Stimulated activated naive CD8-positive, alpha-beta T cell treated with anti-CD3 and anti-CD28 coated beads, Interleukin-15, amount 100 ng/mL, for 72 hours (primary cell): ENCODE data around the gene CDK5RAP3.
A peak's percentile ranks its signal among the peaks of the same experiment; 100 is the strongest.
"Not testable (repeated sequence)": the region's sequence is repeated elsewhere in the genome, so short reads cannot be mapped to it uniquely, and the experiment has no call there.

Experiments
- ATAC-seq: fragments of 150-1000 bp; cut with Tn5 transposase; 2 replicates; pipeline ENCODE4 v1.10.0; 2021; ENCODE audit warnings: mild to moderate bottlenecking, moderate library complexity
- DNase-seq, 2 donors: peaks; one replicate each; pipeline ENCODE4 v3.0.0; 2021 to 2022
- H3K27ac Mint-ChIP-seq, 2 donors: one replicate each; pipeline ENCODE4 v1.8.0; 2022; ENCODE audit warnings: mild to moderate bottlenecking in 2 of 2, mixed read lengths in 2 of 2, moderate library complexity in 2 of 2
- H3K27me3 Mint-ChIP-seq: one replicate; pipeline ENCODE4 v1.8.0; 2022; ENCODE audit warnings: mixed read lengths
- H3K4me1 Mint-ChIP-seq: one replicate; pipeline ENCODE4 v1.8.0; 2022; ENCODE audit warnings: mild to moderate bottlenecking, mixed read lengths
- H3K4me3 Mint-ChIP-seq, 2 donors: one replicate each; pipeline ENCODE4 v1.8.0; 2022; ENCODE audit warnings: mild to moderate bottlenecking in 2 of 2, mixed read lengths in 2 of 2, moderate library complexity in 1 of 2
- H3K9me3 Mint-ChIP-seq, 2 donors: one replicate each; pipeline ENCODE4 v1.8.0; 2022; ENCODE audit warnings: mixed read lengths in 2 of 2

CDK5RAP3 gene

GRCh38 chr17:47998044-47998443 is 27.1 kb downstream of the CDK5RAP3 start:
- ATAC-seq (no peak), DNase-seq (no peak)
- Mint-ChIP-seq H3K4me3 (no peak overlapping the region), H3K27me3 (peaks cover 5% of the 10 kb centered on the region), H3K9me3 (no peaks in the 10 kb centered on the region), H3K4me1 (peaks cover 11% of the 10 kb centered on the region), H3K27ac (no peak overlapping the region)

GRCh38 chr17:47999582-47999981 is 28.7 kb downstream of the CDK5RAP3 start:
- peak; percentile 66 for ATAC-seq
- no peaks in the 10 kb centered on the region for H3K9me3 Mint-ChIP-seq

DNA sequence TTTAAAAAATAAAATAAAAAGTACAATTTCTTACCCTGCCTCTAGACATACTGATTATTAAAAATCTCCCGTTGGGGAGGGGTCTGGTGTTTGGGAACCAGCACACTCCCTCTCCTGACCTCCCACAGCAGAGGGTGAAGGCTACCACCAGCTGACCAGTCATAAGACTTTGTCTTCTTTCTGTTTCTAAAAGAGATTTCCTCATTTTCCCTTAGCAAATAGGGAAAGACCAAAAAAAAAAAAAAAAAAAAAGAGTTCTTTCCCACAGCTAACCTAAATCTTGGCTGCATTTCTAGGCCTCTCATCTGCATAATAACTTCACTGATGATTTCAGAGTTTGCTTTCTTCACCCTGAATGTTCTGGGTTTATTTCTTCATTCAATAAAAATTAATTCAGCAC is 30.3 kb downstream of the CDK5RAP3 start:
- DNase-seq (no peak), ATAC-seq (no peak)
- Mint-ChIP-seq H3K27me3 (peaks cover 16% of the 10 kb centered on the region), H3K9me3 (no peaks in the 10 kb centered on the region), H3K27ac (no peak overlapping the region), H3K4me1 (peaks cover 19% of the 10 kb centered on the region), H3K4me3 (no peak overlapping the region)

More at GRCh38 chr17:47999582-47999981, 28.7 kb downstream of the CDK5RAP3 start:
- DNase-seq, result no peak
- Mint-ChIP-seq H3K4me1 (peaks cover 19% of the 10 kb centered on the region), H3K27ac (no peak overlapping the region), H3K4me3 (no peak overlapping the region), H3K27me3 (peaks cover 12% of the 10 kb centered on the region)

GRCh38 chr17:48001657-48002056 is 30.7 kb downstream of the CDK5RAP3 start:
- not testable (repeated sequence) for ATAC-seq, H3K27ac Mint-ChIP-seq, H3K4me3 Mint-ChIP-seq, H3K9me3 Mint-ChIP-seq, DNase-seq
- H3K27me3 Mint-ChIP-seq, result peaks cover 16% of the 10 kb centered on the region
- H3K4me1 Mint-ChIP-seq, result peaks cover 19% of the 10 kb centered on the region

DNA sequence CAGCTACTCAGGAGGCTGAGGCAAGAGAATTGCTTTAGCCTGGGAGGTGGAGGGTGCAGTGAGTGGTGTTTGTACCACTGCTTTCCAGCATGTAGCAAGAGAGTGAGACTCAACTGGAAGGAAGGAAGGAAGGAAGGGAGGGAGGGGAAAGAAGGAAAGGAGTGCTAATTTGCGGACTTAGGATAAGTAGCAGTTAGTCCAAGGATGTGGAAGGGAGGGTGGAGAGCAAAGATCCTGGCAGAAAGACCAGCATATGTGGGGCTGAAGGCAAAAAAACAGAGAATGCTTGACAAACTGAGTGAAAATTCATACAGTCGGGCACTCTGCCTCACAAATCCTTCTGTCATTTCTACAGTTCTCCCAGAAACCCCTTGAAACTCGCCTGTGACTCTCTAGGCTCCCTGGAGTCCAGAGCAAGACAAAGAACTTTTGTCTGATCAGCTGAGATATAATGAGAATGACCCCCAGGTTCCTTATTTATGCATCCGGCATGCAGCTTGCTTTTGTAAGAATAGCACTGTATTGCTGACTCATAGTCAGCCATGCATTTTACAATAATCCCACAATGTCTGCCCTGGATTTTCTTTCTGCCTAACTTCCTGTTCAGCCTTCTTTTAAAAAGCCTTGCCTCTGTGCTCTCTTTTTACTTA is 31.5 kb downstream of the CDK5RAP3 start:
- Mint-ChIP-seq H3K4me1 (peaks cover 19% of the 10 kb centered on the region), H3K27ac (peak overlapping the region in 1 of 2 donors; percentile 24), H3K4me3 (no peak overlapping the region), H3K27me3 (peaks cover 23% of the 10 kb centered on the region), H3K9me3 (no peaks in the 10 kb centered on the region)
- ATAC-seq (no peak), DNase-seq (no peak)

DNA sequence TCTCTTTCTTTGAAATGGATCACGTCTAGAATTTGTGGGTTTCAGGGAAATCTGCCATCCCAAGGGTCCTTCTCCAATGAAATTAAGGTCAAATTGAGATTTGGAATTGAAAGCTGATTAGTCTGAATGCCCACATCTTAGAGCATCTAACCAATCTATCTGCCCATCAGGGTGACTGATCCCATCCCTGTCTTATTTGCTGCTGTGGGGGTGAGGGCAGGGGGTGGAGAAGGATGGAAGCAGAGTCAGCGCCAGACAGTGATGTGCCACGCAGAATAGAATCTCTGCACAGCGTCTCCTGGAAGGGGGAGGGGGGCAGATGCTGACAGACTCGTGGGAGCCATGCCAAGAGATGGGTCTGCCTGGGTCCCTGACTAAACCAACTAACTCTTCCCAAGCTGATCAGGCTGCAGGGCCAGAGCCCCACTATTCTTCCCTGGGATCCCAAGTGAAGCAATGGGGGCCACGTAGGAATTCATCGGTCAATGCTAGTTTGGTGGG is 32.1 kb downstream of the CDK5RAP3 start:
- Mint-ChIP-seq H3K4me3 (no peak overlapping the region), H3K9me3 (no peaks in the 10 kb centered on the region), H3K27me3 (peaks cover 23% of the 10 kb centered on the region), H3K27ac (no peak overlapping the region), H3K4me1 (peaks cover 19% of the 10 kb centered on the region)
- DNase-seq (no peak), ATAC-seq (no peak)

DNA sequence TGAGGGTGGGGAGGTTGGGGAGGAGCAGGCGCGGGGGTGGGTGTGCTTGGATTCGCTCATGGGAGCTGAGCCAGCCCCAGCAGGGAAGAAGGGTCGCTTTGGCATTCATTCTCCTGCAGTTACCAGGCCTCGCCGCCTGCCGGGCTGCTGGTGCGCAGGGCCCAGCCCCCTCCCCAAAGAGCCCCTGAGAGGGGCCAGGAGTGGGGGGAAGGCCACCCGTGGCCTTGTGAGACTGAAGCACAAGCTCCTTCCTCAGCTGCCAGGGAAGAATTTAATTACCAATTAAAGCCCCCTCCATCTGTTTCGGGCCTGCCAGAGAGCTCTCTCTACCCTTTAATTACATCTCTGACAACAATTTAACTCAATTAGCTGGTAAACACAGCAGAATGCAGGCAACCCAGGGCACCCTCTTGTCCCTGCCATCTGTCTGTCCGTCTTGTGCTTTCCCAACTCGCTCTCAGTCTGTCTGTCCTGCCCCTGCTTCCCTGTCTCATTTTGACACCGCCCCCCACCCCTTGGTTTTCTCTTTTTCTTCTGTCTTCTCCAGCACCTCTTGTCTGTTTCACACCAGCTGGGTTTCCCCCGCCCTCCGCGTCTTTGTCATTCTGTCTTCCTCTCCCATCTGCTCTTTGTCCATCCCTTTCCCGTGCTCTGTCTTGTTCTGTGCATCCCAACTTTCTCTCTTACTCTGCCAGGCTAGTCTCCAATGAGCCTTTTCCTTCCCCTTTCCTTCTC is 32.7 kb downstream of the CDK5RAP3 start:
- peaks cover 23% of the 10 kb centered on the region for H3K27me3 Mint-ChIP-seq
- DNase-seq, result no peak

GRCh38 chr17:48004983-48005382 is 34.1 kb downstream of the CDK5RAP3 start:
- H3K9me3 Mint-ChIP-seq, result no peaks in the 10 kb centered on the region
- ATAC-seq, result no peak
- H3K4me3 Mint-ChIP-seq, result no peak overlapping the region
- peaks cover 30% of the 10 kb centered on the region for H3K27me3 Mint-ChIP-seq
- peaks cover 15% of the 10 kb centered on the region for H3K4me1 Mint-ChIP-seq
- no peak overlapping the region for H3K27ac Mint-ChIP-seq
- no peak for DNase-seq

More for the DNA sequence above, 32.7 kb downstream of the CDK5RAP3 start:
- peaks cover 19% of the 10 kb centered on the region for H3K4me1 Mint-ChIP-seq
- no peak overlapping the region for H3K4me3 Mint-ChIP-seq
- H3K27ac Mint-ChIP-seq, result no peak overlapping the region
- no peaks in the 10 kb centered on the region for H3K9me3 Mint-ChIP-seq
- ATAC-seq, result no peak

GRCh38 chr17:48006936-48007709 is 36.2 kb downstream of the CDK5RAP3 start:
- Mint-ChIP-seq H3K27ac (no peak overlapping the region), H3K4me3 (no peak overlapping the region), H3K4me1 (peaks cover 26% of the 10 kb centered on the region), H3K27me3 (peaks cover 45% of the 10 kb centered on the region), H3K9me3 (no peaks in the 10 kb centered on the region)
- ATAC-seq, result no peak
- DNase-seq, result no peak

GRCh38 chr17:48010193-48010592 is 39.3 kb downstream of the CDK5RAP3 start:
- ATAC-seq (no peak), DNase-seq (no peak)
- peaks cover 56% of the 10 kb centered on the region for H3K27me3 Mint-ChIP-seq
- no peak overlapping the region for H3K27ac Mint-ChIP-seq
- no peak overlapping the region for H3K4me3 Mint-ChIP-seq
- peaks cover 20% of the 10 kb centered on the region for H3K4me1 Mint-ChIP-seq
- H3K9me3 Mint-ChIP-seq, result no peaks in the 10 kb centered on the region

DNA sequence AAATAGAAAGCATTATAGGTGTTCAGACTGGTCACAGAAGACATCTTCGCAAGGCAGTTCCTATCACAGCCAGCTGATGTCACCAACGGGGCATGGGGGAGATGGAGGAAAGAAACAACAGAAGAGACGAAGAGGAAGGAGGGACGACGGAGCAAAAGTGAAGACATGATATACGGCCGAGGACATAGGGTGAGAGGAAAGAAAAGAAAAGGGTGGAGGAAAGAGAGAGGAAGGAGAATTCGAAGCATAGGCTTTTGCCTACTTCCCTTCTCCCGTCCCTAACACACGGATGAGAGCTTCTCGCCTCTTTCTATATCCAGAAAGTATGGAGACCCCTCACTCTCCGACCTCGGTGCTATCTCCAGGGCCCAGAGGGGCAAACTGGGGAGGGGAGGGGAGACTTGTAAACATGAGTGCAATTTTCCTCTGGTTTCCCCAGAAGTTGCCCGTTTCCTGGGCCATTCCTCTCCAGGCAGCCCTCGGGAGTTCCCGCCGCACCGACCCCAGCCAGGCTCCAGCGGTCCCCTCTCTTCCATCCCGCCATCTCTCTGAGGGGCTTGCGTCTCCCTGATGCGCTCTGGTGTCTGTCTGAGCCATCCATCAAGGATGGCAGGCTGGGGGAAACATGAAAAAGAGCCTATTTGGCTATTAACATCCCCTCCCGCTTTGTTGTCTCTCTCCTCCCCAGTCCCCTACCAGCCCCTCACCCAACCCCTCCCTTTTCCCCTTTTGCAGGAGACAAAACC is 40.7 kb downstream of the CDK5RAP3 start:
- Mint-ChIP-seq H3K9me3 (no peaks in the 10 kb centered on the region), H3K27me3 (peaks cover 56% of the 10 kb centered on the region), H3K27ac (peak overlapping the region in 1 of 2 donors; percentile 32), H3K4me3 (peak overlapping the region; percentile 73 to 84), H3K4me1 (peaks cover 23% of the 10 kb centered on the region)
- DNase-seq (peak; percentile 41 to 43), ATAC-seq (peak; percentile 83)

GRCh38 chr17:48012151-48012520 is 41.2 kb downstream of the CDK5RAP3 start:
- H3K4me3 Mint-ChIP-seq, result peak overlapping the region; percentile 73 to 84
- peak; percentile 62 to 64 for DNase-seq
- H3K27ac Mint-ChIP-seq, result no peak overlapping the region
- H3K9me3 Mint-ChIP-seq, result no peaks in the 10 kb centered on the region
- H3K4me1 Mint-ChIP-seq, result peaks cover 27% of the 10 kb centered on the region
- peaks cover 51% of the 10 kb centered on the region for H3K27me3 Mint-ChIP-seq
- peak; percentile 83 for ATAC-seq

DNA sequence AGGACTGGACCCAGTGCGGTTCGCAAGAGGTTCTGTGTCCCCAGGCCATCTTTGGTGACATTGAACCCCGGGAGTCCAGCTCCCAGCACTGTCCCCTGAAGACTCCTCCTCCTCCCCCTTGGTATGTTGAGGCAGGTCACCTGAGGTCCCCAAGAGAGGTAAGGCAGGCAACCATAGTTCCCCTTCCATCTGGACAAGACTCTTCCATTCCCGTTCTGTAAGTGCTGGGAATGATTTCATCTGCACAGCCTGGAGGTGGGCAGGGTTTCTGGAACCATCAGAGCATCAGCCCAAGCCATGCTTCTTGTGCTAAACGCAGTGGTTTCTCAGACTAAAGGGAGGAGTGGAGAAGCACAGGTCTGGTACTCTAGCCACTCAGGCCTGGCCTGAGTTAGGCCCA is 41.7 kb downstream of the CDK5RAP3 start:
- H3K27ac Mint-ChIP-seq, result no peak overlapping the region
- peaks cover 32% of the 10 kb centered on the region for H3K4me1 Mint-ChIP-seq
- no peaks in the 10 kb centered on the region for H3K9me3 Mint-ChIP-seq
- ATAC-seq (no peak), DNase-seq (no peak)
- peaks cover 48% of the 10 kb centered on the region for H3K27me3 Mint-ChIP-seq
- peak overlapping the region; percentile 73 to 84 for H3K4me3 Mint-ChIP-seq

GRCh38 chr17:48013876-48014594 is 43.1 kb downstream of the CDK5RAP3 start:
- Mint-ChIP-seq H3K27ac (no peak overlapping the region), H3K9me3 (no peaks in the 10 kb centered on the region), H3K27me3 (peaks cover 48% of the 10 kb centered on the region), H3K4me3 (no peak overlapping the region), H3K4me1 (peaks cover 41% of the 10 kb centered on the region)
- ATAC-seq (no peak), DNase-seq (no peak)
